Measurements from ENCODE around the gene COL23A1.
"Not testable (repeated sequence)": the region's sequence is repeated elsewhere in the genome, so short reads cannot be mapped to it uniquely, and the experiment has no call there.

COL23A1 gene

DNA sequence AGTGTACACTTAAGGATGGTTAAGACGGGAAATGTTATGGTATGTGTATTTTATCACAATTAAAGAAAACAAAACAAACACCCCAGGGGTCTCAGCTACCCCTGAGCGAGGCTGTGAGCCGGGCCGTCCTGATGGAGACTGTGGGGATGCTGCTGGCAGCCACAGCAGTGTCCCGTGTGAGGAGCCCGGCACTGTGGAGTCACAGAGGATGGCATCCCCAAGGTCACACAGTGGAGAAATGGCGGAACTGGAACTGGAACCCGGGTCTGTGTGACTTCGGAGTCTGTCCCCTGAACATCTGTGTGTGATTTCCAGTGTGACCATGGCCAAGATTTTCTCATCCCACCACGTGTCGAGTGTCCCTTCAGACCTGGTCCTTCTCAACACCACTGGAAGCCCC is 276.9 kb downstream of the COL23A1 start:
- DNase-seq: no peak

DNA sequence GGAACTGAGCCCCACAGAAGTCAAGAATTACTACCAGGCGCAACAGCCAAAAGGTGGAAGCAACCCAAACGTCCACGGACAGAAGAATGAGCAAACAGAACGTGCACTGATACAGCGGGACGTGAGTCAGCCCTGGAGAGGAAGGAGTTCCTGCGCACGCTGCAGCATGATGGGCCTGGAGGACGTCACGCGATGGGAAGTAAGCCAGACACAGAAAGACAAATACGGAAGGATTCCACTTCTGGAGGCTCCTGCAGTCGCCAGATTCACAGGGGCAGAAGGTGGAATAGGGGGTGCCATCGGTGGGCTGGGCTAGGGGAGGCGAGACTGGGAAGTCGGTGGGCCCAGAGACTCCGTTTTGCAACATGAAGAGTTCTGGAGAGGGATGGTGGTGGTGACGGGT is 277.3 kb downstream of the COL23A1 start:
- DNase-seq: no peak

DNA sequence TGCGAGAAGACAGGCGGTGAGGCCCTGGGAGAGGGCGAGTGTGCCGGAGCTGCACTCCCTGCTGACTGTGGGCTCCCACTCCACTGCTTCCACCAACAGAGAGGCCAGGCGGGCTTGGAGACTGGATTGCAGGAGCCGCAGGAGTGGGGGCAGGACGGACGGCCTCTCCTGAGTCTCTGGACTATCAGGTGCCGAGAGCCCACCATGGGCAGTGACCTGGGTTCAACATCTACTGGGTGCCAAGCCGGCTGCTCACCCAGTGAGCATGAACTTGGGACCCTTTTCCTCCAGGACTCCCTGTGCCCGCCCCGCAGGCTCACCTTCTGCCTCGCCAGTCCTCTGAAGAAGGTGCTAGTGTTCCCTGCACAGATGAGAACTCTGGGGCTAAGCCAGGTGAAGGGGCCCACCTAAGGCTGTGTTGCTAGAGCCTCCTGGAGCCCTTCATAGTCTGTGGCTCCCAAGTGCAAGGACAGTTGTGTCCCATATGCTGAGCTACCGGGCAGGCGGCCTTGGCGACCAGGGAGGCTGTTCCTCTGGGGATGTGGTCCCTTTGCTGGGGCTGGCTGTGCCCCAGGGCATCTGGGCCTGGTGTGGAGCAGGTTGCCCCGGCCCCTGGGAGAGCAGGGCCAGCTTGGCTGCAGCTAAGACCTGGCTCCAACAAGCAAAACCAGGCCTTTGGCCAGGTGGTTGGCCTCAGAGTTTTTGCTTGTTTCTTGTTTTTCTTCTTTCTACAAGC is 279.9 kb downstream of the COL23A1 start:
- no peak for DNase-seq

DNA sequence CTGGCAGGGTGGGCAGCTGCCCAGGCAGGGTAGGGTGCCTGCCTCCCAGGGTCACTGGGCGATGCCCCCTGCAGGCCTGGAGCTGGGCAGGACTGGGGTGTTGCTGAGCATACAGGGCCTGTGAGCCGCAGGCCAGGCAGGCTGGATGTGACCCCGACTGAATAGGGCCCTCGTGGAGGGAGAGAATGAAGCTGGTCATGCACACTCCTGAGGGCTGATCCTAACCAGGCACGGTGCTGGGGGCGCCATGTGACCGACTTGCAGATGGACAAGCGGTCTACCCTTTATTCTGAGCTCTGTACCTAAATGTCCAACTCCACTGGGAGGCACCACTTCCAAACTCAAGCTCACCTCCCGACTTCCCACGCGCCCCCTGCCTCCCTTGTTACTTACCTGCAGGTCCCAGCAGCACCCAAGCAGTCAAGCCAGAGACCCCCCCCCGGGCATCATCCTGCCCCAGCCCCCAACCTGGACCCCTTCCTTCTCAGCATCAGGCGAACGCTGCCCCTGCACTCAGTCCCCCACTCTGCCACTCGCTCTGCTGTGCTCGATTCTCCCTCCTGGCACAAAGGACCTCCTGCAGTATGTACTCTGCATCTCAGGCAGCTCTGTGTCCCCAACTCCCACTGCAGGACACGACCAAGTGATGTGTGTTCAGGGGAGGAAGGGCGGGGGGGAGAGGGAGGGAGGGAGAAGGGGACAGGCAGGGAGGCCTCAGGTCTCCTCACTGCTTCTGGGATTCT is 280.8 kb downstream of the COL23A1 start:
- no peak for DNase-seq

DNA sequence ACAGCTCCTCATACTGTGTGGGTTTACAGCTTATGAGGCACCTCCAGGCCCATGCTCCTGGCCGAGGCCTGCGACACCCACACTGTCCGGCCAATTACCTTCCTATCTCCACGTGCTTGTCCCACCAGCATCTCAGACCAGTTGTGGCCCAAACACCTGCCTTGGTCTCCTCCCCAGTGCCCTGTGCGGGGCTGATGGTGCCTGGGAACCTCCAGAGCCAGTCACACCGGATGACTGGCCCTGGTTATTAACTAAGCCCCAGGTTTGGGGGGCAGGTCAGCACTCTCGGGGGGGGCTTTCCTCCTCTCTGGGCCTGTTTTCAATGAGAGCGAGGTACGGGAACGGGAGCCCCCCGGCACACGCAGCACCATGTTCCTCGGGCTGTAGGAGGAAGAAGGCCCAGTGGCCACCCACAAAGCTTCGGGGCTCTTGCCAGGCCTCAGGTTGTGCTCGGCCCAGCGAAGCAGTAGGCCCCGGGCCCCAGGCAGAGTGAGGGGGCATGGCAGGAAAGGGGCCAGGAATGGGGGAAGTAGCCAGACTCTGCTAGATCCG is 281.6 kb downstream of the COL23A1 start:
- DNase-seq: no peak

DNA sequence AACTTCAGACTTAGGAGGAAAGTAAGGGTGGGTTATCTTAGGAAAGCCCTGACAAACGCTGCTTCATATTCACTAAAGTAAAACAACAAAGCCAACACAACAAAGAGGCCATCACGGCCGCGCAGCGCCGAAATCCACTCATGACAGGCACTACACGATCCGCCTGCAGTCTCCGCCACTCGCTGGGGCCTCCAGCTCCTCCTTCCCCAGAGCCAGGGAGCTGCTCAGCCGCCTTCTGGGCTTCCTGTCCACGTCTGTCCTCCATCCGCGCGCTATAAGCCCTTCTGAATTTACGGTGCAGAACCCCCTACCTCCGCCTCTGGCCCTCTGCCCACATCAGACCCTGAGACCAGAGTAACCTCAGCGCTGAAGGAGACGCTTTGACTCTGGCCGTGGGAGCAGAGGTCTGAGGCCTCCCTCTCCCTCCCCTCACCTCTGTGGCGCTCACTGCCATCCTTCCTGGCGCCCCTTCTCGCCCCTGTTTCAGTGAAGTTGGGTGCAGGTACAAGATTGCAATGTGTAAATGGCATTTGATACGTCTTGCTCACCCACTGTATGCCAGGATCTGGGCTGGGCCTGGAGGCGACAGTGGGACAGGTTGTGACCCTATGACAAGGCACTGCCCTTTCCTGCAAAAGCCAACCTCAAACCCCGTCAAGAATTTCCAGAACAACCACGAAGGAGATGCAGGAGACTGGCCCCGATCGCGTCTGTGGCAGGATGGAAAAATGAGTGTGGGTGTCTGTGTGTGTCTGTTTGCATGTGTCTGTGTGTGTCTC is 282.7 kb downstream of the COL23A1 start:
- no peak for DNase-seq

DNA sequence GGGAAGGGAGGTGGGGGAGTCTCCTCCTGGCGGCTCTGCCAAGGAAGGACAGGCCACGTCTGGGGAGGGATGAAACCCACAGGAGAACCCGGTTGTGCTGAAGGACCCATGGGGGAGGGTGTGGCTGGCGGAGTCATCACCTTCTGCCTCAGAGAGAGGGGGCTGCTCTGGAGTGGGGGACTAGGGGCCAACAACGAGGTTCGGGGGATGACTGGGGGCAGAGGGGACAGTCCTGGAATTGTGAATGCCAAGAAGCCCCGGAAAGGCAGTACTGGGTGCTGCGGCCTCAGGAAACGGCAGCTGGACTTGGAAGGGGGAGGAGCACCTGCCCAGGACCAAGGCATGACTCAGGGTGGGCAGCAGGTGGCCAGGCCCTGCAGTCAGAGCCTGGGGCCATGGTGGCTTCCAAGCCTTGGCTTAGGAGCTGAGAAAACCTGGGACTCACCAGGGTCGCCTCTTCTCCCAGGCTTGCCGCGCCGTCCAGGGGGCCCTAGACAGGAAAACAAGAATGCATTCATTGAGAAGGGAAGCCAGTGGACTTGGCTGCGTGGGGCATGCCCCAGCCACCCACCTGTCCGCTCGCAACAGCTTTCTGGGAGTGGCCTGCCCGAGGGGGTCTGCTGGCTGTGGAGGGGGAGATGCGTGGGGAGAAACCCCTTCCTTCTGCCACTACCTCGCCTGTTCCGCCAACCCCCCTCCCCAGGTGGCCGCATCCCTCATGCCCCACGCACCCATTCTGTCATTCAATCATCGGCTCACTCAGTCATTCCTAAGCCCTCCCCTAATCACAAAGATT is 283.6 kb downstream of the COL23A1 start:
- no peak for DNase-seq

DNA sequence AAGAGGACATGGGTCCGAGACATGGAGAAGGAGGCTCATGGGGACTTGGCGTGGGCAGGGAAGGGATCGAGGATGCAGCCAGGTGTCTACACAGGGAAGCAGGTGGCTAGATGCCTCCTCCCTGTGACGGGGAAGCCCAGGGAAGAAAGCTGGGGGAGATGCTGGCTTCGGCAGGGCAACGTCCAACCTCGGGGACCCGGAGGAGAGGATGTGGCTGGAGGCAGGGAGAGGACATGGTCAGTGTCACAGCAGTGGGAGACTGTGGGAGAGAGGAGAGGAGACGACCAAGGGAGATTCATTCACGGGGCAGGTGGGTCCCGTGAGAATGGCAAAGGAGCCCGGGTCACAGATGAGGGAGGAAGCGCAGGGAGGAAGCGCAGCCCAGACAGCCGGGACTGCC is 284.4 kb downstream of the COL23A1 start:
- DNase-seq: no peak

GRCh38 chr5:178304761-178305645 is 285.2 kb downstream of the COL23A1 start:
- DNase-seq: no peak

GRCh38 chr5:178304016-178304415 is 286.2 kb downstream of the COL23A1 start:
- DNase-seq: no peak

GRCh38 chr5:178302321-178302720 is 287.9 kb downstream of the COL23A1 start:
- not testable (repeated sequence) for DNase-seq

DNA sequence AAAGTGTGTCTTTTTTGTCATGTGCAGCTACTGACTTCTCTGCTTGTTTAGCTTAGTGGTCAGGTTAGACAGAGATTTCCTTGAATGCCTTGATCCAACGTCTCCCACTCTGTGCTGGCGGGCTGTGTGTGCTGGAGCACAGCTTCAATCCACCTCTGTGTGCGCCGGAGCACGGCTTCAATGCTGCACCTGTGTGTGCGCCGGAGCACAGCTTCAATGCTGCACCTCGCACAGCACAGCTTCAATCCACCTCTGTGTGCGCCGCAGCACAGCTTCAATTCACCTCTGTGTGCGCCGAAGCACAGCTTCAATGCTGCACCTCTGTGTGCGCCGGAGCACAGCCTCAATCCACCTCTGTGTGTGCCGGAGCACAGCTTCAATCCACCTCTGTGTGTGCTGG is 288.6 kb downstream of the COL23A1 start:
- no peak for DNase-seq

DNA sequence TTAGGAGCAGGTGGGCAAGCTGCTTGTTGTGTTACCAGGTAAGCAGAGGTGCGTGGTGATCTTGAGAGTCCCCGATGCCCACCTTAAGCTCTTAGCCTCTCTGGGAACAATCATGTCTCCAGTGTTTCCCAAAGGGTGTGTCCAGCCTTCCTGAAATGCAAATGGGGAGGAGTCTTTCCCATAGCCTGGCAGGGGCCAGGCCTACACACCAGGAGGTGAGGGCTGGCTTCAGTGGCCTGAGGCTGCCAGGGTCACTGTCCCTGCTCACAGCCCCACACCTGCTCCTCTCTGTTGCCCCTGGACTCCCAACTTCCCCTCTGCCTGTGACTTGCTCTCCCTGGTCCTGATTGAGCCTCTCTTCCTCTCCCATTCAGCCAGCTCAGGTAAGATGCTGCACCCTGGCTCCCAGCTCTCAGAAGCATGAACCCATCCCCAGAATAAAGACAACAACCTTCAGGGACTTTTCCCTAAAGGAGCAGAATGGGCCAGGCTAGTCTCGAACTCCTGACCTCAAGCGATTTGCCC is 291.8 kb downstream of the COL23A1 start:
- no peak for DNase-seq

GRCh38 chr5:178297751-178298150 is 292.4 kb downstream of the COL23A1 start:
- DNase-seq: no peak

DNA sequence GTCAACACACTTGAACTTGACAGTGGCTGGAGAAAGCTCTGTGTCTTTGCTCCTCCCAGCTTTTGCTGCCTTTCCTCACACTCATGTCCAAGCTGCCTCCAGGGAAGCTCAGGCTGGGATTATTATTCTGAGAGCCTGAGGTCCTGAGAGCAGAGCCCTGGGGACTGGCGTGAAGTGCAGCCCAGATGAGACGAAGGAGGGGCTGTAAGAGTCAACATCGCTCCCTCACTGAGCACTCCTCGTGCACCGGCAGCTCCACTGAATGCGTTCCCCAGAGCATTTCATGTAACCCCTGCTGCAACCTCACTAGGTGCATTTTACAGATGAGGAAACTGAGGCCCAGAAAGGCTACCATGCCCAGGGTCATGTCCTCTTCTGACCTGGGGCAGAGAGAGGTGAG is 294.1 kb downstream of the COL23A1 start:
- no peak for DNase-seq

DNA sequence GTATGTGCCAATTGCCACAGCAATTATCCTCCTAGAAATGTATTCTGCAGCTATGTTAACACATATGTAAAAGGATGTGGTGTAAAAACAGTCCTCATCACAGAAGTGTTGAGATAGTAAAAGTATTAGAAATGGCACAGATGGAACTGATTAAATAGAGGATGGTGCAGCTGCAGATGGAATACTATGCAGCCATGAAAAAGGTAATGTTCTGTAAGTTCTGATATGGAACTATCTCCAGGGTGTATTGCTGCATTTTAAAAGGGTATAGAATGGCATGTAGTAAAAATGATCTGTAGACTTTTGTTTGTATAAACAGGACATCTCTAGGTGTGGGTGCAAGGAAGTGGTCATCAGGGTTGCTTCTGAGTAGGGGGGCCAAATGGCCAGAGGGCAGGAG is 294.6 kb downstream of the COL23A1 start:
- no peak for DNase-seq

- DNase-seq: no peak
Observed at GRCh38 chr5:178293815-178294214, 296.4 kb downstream of the COL23A1 start.

GRCh38 chr5:178293400-178293799 is 296.8 kb downstream of the COL23A1 start:
- no peak for DNase-seq

- DNase-seq: no peak
Observed at GRCh38 chr5:178292826-178293205, 297.4 kb downstream of the COL23A1 start.

- DNase-seq: no peak
Observed at GRCh38 chr5:178291969-178292825, 298.0 kb downstream of the COL23A1 start.
